Measurements from ENCODE around the gene CDH11.

Gene CDH11

GRCh38 chr16:64973171-64973570 is 148.7 kb downstream of the CDH11 start:
- no peak for DNase-seq

DNA sequence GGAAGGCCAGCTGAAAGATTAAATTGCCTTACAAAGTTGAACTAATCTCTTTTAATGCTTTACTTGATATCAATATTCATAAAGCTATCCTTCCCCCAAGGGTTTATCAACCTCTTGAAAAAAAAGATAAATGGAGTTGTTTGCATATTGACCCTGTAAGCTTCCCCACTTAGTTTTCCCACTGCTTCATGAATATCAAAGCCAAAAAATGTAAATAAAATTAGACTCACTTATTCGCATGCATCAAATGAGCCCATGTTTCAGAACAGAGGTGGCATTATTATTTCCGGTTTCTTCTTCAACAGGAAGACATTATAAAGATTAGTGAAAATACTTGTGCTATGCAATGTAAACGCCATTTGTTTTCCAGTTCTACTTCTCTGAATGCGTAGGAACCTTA is 150.7 kb downstream of the CDH11 start:
- no peak for DNase-seq

DNA sequence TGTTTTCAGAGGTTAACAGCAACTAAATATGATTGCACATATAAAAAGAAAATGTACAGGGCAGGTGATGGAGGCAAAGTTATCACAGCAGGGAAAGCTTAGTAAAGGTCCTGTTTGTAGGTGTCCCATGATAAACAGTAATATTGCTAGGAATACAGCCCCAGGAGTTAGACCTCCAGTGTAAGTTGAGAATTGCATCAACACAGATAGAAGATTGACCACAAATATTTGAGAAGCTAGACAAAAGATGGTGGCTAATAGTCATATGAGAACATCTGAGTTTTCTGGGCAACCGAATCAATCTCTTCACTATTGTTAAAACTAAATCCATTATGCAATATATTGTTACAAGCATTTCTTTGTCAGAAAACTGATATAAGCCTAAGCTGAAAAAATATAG is 152.6 kb downstream of the CDH11 start:
- no peak for DNase-seq

DNA sequence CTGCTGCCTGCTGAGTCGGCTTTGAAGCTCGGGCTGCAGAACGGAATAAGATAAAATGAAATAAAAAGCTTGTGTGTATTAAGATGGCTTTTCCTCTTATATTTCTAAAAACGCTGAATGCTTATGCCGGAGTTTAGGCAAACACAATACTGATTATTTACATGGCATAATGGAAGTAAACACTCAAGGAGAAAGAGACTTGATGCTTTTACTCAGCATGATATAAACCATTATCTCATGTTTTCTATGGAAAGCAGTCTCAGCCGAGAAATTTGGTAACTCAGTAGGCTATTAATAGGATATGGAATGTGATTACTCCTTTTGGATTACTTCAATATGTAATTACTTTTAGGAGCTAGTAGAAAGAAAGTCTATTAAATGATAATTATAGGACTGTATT is 153.3 kb downstream of the CDH11 start:
- DNase-seq, result no peak

- no peak for DNase-seq
Observed at GRCh38 chr16:64964126-64964540, 157.7 kb downstream of the CDH11 start.

DNA sequence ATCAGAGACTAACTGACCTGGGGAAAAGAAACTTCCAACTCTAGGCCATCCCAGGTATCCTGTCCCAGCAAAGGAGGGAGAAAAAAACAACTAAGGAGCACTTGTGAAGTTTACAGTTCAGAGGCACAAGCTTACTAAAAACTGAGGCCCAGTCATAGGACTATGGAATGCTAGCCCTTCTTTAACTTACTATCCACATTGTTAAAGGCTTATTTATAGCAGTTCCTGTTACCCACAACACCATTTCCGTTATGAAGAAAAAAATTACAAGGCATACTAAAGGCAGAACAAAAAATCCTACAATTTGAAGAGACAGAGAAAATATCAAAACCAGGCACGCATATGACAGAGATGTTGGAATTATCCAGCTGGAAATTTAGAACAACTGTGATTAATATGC is 159.1 kb downstream of the CDH11 start:
- no peak for DNase-seq

DNA sequence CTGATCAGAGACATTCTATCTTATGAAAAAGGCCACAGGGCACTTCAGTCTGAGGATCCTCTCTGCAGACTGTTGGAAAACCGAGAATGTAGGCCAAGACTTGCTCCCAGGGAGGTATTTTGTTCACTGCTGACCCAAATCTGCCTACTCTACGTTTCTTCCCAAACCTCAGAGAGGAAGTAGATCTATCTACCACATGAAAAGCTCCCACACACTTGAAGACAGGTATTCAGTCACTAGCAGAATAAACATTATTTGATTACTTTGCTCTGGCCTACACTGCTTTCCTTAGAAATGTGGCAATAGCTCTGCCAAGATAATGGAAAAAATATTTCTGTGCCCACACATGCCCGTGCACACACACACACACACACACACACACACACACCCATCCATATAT is 164.6 kb downstream of the CDH11 start:
- DNase-seq, result no peak

- no peak for DNase-seq
Observed at GRCh38 chr16:64952177-64952576, 169.7 kb downstream of the CDH11 start.

- no peak for DNase-seq
Observed at GRCh38 chr16:64951193-64951592, 170.7 kb downstream of the CDH11 start.

GRCh38 chr16:64950731-64951130 is 171.1 kb downstream of the CDH11 start:
- DNase-seq, result no peak

DNA sequence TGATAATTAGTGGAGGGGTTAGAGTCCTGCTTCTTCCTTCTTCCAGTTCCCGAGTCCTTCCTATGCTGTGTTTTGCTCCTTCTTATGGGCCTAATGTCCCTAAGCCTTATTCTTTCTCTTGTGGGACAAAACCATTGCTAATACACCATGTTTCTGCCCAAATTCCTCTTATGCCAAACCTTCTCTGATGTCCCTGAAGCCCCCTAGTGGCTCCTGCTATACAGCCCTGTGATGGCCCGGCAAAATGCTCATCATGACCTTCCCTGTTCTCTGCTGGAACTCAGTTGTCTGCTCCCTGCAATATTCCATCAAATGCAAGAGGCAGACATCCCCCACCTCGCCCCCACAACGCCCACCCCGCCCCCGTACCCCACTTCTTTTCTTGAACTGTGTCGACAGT is 171.6 kb downstream of the CDH11 start:
- no peak for DNase-seq

GRCh38 chr16:64948056-64948455 is 173.8 kb downstream of the CDH11 start:
- no peak for DNase-seq

DNA sequence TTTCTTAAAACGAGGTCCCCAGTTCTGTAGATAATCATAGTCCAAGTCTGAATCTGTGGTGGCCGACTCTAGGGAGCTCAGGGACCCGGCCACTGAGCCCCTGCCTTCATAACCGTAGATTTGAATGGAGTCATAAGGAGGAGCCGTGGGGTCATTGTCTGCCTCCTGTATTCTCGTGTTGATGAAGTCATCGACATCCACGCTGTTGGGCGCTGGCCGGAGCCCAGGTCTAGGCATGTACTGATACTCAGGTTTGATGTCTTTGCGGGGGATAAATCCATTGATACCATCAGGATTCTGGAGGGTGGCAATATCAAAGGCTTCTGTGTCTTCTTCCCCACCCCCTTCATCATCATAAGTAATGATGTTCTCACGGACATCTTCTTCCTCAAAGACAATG is 174.2 kb downstream of the CDH11 start:
- DNase-seq, result no peak

GRCh38 chr16:64933885-64934284 is 188.0 kb downstream of the CDH11 start:
- DNase-seq, result no peak

DNA sequence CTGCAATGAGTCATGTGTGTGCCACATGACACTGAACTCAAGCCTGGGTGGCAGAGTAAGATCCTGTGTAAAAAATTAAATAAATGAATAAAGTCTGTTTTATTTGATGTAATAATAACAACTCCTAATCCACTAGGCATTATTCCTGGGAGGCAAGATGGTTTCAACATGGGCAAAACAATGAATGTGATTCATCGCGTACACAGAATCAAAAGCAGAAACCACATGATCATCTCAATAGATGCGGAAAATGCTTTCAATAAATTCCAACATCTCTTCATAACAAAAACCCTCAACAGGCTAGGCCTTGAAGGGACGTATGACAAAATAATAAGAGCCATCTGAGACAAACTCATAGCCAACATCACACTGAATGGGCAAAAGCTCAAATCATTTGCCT is 195.4 kb downstream of the CDH11 start:
- no peak for DNase-seq

- DNase-seq, result no peak
Observed at GRCh38 chr16:64925166-64925565, 196.7 kb downstream of the CDH11 start.

DNA sequence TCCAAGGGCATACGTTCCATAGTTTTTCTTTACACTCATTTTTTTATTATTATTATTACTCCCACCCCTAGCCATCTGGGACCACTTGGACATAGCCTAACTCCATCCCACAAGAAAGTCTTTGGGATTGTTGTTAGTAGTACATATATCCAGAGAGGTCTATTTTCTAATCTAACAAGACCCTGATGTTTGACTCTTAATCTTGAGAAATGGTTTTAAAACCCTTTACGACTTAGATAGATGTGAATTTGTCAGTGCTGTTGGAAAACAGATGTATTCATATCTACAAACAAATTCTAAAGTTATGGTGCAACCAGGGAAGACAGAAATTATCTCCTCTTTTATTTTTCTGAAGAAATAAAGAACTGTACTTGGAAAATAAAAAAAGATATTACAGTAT is 197.8 kb downstream of the CDH11 start:
- no peak for DNase-seq

GRCh38 chr16:64919929-64920607 is 201.8 kb downstream of the CDH11 start:
- no peak for DNase-seq

- DNase-seq, result no peak
Observed at GRCh38 chr16:64919141-64919540, 202.7 kb downstream of the CDH11 start.

GRCh38 chr16:64916051-64916450 is 205.8 kb downstream of the CDH11 start:
- DNase-seq, result no peak

DNA sequence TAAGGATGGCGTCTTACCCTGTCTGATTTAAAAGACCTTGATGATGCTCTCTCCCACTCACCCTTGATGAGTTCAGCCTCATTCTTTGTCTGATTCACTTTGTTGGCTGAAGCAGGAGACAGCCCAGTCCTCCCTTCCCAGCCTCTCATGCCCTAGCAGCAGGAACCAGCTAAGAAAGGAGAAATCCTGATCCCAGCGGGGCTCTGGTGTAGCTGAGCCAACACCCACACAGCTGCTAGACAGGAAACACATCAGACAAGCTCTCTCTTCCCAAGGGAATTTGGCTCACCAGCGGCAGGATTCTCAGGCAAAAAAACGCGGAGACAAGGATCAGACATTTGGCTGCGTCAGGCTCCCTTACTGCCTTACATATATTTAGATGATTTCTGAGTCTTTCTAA is 211.5 kb downstream of the CDH11 start:
- no peak for DNase-seq

DNA sequence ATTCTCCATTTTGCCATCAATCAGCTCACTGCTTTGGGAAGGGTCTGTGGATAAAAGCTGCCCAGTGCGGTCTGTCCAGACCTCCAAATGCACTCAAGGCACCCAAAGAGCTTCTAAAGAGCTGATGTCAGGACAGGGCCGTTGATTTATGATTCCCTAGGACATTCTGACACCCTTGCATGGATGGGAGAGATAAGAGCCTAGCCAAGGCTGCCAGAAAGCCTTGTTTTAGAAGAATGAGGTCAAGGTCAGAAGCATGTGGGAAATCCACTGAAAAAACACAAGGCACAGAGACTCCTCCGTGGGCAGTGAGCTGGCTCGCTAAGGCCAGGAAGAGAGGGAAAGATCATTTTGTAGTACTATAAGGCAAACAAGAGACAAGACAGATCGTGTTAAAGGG is 214.0 kb downstream of the CDH11 start:
- no peak for DNase-seq

DNA sequence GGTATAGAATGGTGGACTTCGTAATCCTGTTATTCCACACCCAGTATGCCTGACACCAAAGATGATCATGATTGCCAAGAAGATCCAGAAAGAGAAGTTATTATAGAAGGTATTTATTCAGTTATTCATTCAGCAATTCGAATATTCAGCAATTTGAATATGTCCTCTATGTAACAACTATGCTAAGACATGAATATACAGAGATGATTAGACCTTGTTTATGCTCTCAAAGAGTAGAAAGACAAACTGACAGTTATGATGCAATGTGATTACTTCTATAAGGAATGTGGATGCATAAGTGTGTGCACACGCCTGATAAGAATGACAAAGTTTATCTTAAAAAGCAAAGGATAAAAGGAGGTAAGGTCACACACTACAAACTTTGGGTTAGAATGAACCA is 218.1 kb downstream of the CDH11 start:
- DNase-seq, result no peak

- no peak for DNase-seq
Observed at GRCh38 chr16:64900517-64900916, 221.3 kb downstream of the CDH11 start.

DNA sequence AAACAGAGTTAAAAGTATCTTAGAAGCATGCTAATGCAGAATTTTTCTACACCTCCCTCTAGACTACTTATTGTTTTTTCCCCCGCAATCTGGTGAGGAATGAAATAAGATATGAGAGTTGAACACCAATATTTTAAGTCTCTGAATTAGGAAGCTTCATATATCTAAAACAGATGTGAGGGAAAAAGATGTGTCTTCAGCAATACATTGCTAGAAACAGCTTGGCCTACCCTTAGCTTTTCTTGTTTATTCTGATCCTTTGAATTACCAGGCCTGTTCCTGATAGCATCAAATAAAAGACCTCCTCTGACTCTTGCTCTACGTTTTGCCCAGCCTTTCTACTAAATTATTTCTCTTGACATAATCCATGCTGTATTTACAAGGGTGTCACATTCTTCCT is 221.8 kb downstream of the CDH11 start:
- DNase-seq, result no peak

DNA sequence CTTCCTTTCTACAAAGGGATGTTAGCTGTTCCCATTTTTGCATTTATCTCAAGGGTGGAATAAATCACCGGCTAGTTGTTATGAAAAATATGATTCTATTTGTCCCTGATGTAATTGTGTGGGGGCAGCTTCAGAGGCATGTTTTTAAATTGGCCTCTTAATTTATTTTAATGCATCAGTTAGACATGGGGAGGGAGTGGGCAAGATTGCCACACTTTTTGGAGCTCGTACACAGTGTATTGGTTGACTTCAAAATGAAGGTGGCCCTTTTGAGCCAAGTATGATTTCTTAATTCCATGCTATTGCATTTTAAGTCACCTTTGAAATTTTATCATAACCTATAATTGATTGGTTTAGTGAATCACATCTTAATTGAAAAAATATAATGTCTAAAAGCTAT is 223.7 kb downstream of the CDH11 start:
- DNase-seq, result no peak

All from CD4-positive, alpha-beta T cell treated with Interleukin-6 for 4 hours (primary cell).